DMS 273 treated with DMSO at 0.1 percent for 48 hours (cell line): ENCODE results near the gene STAM2.

Experiments used
- DNase-seq: peaks from one replicate; lab custom pipeline; 2025; lab: John Stamatoyannopoulos, UW

STAM2 gene

DNA sequence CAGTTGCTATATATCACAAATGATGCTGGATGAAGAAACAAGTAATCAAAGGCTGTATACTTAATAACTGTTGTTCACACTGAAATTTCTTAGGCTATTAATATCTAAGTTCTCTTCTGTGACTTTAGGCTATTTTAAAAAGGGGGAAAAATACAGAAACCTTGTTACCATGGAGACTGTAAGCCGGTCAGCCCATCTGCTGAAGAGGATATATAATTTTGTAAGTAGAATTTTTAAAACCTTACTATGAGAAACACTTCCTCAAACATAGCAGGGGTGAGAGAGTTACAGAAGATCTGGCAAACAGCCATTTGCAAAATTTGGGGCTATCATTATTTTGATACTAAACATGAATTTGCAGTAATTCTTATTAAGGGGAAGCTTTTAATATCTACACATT is 104.5 kb downstream of the STAM2 start:
- DNase-seq = no peak

DNA sequence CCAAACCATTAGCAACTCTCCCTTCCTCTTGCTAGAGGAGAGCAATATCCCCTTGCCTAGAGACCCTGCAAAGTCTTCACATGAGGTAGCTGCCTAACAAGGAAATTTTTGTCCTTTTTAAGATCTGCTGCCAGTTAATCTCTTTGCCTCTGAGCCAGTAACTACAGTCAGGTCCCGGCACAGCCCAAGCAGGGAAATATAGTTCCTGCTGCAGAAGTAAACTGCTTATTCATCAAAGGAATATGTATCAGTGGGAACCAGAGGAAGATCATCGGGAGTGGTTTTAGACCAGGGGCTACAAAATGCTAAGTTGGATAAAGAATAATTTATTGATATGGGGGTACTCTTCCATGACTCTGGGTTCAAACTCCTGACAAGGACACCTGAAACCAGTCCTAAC is 107.3 kb downstream of the STAM2 start:
- DNase-seq = no peak

DNA sequence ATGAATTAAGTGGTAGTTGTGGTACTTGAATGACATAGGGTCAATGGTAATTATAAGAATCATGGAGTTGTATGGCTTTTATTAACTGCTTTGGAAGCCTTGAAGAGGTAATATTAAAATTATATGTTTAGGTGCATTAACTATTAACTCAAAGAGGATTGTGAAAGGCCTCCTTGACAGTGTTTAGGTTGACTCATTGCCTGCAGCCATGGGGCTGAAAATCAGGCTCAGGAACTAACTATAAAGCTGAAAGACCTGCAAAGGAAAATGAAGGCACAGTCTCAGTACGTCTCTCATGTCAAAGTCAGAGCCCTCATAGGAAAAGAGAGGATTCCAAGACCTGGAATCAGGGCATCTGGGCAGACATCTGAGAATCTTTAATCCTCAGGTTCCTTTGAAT is 107.7 kb downstream of the STAM2 start:
- no peak for DNase-seq
